GM18861 (cell line): ENCODE results near the gene SLC9A3.
"Not testable (repeated sequence)": the region's sequence is repeated elsewhere in the genome, so short reads cannot be mapped to it uniquely, and the experiment has no call there.

Experiments
- ATAC-seq: cut with Tn5 transposase; IDR thresholded peaks from one replicate; pipeline ENCODE4 v1.9.1; 2021; ENCODE audit not compliant: unreplicated experiment

Gene SLC9A3

GRCh38 chr5:477871-478270 is 46.4 kb downstream of the SLC9A3 start:
- no peak for ATAC-seq

- ATAC-seq, result no peak
Observed at GRCh38 chr5:477247-477646, 47.0 kb downstream of the SLC9A3 start.

GRCh38 chr5:476814-477175 is 47.5 kb downstream of the SLC9A3 start:
- ATAC-seq, result no peak

GRCh38 chr5:476102-476813 is 48.0 kb downstream of the SLC9A3 start:
- ATAC-seq, result no peak

- ATAC-seq, result no peak
Observed at GRCh38 chr5:475704-476101, 48.5 kb downstream of the SLC9A3 start.

GRCh38 chr5:474840-475661 is 49.2 kb downstream of the SLC9A3 start:
- ATAC-seq, result no peak

GRCh38 chr5:474232-474839 is 49.9 kb downstream of the SLC9A3 start:
- ATAC-seq, result not testable (repeated sequence)

GRCh38 chr5:473551-474192 is 50.6 kb downstream of the SLC9A3 start:
- ATAC-seq, result peak; percentile 22

GRCh38 chr5:472656-473550 is 51.3 kb downstream of the SLC9A3 start:
- ATAC-seq, result peak; percentile 50

GRCh38 chr5:472076-472655 is 52.1 kb downstream of the SLC9A3 start:
- ATAC-seq, result no peak

GRCh38 chr5:471750-472058 is 52.5 kb downstream of the SLC9A3 start:
- no peak for ATAC-seq

- no peak for ATAC-seq
Observed at GRCh38 chr5:470961-471749, 53.1 kb downstream of the SLC9A3 start.

GRCh38 chr5:469752-470483 is 54.3 kb downstream of the SLC9A3 start:
- no peak for ATAC-seq

- ATAC-seq, result no peak
Observed at GRCh38 chr5:468401-468800, 55.8 kb downstream of the SLC9A3 start.

GRCh38 chr5:466661-467310 is 57.5 kb downstream of the SLC9A3 start:
- ATAC-seq, result no peak

GRCh38 chr5:465591-466403 is 58.5 kb downstream of the SLC9A3 start:
- ATAC-seq, result no peak

- no peak for ATAC-seq
Observed at GRCh38 chr5:464843-465590, 59.2 kb downstream of the SLC9A3 start.
